HG02852 (cell line): Measurements from ENCODE around the gene BCL6B.
A peak's percentile ranks its signal among the peaks of the same experiment; 100 is the strongest.

Experiments
- ATAC-seq: cut with Tn5 transposase; IDR thresholded peaks from one replicate; pipeline ENCODE4 v1.9.1; 2021; ENCODE audit warnings: mild to moderate bottlenecking, moderate library complexity; ENCODE audit not compliant: unreplicated experiment

The BCL6B gene

DNA sequence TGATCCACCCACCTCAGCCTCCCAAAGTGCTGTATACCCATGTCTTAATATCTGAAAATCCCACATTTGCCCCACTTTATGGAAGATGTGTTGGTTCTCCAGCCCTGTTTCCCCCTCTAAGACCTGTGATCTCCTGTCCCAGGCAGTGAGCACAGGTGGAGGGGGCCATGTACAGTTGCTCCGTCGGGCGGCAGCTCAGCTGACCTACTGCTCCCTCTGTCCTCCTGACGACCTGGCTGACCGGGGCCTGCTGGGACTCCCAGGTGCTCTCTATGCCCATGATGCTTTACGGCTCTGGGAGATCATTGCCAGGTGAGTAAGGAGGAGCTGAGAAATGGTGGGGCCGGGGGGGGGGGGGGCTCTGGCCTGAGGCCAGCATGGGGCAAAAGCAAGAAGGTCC is 17.1 kb upstream of the BCL6B start:
- ATAC-seq: no peak

DNA sequence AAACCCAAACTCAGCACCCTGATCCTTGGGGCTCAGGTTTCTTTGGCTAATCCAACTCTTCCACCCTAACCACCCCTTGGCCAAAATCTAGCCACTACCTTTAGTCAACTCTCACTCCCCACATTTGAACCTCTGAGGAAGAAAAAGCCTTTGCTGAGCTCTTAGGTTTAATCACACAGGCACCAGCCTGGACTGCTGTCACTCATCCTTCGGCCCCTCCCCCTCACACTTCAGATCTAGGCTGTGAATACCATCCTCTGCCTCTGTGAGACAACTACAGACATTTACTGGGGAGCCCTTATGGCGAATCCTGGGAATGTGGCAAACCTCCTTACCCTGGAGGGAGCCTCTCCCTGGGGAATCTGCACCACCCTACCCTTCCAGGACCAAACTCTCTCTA is 15.7 kb upstream of the BCL6B start:
- no peak for ATAC-seq

DNA sequence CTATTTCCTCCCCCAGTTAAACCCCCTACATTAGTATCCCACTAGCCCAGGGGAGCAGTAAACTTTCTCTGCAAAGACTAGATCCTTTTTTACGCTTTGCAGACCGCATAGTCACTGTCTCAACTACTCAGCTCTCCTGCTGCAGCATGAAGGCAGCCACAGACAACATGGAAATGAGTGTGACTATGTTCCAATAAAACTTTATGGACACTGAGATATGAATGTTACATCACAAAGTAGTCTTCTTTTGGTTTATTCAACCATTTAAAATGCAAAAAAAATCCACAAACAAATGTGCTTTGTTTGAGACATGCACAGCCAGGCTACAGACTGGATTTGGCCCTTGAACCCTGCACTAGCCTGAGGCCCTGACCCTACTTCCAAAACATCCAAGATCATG is 12.3 kb upstream of the BCL6B start:
- no peak for ATAC-seq

DNA sequence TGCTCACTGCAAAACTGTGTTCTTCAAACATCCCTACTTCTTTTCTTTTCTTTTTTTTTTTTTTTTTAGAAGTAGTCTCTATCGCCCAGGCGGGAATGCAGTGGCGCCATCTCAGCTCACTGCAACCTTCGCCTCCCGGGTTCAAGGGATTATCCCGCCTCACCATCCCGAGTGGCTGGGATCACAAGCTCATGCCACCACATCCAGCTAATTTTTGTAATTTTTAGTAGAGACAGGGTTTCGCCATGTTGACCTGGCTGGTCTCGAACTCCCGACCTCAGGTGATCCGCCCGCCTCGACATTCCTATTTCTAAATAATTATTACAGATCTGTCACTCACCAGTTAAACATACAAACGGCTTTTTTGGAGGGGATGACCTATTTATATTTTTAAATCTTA is 11.4 kb upstream of the BCL6B start:
- ATAC-seq: no peak

DNA sequence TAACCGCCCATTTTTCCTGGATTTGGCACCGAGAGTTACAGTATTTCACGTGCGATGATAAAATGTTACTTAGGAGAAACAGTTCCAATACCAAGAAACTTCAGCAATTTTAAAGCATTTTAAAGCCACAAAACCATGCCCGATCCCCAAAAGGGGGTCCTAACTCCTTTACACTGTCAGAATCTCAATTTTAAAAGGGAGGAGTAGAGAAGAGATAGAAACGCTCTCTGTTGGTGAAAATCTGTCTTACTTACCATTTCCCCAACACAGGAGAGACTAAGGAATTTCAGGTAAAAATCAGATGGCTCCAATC is 11.0 kb upstream of the BCL6B start:
- no peak for ATAC-seq

DNA sequence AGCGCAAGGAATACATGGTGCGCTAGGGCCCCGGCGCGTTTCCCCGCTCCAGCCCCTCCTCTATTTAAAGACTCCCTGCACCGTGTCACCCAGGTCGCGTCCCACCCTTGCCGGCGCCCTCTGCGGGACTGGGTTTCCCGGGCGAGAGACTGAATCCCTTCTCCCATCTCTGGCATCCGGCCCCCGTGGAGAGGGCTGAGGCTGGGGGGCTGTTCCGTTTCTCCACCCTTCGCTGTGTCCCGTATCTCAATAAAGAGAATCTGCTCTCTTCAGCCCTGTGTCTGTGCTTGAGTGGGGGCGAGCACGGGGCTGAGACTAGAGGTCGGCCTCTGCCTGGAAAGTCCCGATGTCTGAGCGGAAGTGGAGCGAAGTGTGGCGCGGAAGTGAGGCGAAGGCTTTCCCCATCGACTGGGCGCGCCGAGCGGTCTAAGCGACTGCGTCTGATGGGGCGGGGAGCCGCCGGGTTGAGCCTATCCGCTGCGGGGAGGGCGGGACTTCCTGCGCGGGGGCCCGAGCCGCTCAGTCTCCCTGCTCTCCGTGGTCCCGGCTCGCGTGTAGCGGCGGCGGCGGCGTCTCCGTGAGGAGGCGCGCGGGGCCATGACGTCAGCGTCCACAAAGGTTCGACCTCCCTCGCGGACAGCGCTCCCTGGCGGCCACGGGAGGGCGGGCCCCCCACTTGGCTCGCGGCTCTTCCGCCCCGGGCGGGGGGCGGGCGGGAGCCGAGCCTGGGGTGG is 8.4 kb upstream of the BCL6B start:
- ATAC-seq: peak; percentile 82

DNA sequence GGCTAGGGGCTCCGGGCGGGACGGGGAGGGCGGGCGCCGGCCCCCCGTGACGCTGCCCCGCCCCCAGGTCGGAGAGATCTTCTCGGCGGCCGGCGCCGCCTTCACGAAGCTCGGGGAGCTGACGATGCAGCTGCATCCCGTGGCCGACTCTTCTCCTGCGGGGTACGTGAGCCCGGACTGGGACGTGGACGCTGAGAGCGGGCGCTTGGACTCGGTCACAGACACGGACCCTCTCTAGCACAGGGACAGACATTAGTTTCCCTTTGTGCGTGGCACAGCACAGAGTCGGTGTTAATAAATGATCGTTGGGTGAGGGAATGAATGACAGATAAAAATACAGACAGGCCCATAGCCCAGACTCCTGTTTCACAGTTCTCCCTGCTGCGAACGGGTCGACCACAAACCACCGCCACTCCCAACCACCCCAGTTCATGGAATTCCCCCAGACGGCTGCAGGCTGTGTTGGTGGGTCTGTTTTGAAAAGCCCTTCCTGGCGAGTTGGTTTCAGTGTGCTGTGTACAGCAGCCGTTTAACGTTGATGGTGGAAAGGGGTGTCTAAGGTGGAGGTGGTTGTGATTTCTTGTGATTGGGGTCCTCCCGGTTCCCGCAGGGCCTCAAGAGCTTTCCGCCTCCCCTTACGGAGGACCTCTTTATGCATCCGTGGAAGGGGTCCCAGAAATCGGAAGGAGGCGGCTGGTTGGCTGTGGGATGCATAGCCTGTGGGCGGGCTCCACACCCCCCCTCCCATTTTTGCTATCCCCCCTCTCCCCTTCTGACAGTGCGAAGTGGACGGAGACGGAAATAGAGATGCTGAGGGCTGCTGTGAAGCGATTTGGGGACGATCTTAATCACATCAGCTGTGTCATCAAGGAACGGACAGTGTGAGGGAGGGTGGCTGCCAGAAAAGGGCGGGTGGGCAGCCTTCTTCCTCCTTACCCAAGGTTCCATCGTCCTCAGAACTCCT is 7.6 kb upstream of the BCL6B start:
- peak; percentile 25 for ATAC-seq

DNA sequence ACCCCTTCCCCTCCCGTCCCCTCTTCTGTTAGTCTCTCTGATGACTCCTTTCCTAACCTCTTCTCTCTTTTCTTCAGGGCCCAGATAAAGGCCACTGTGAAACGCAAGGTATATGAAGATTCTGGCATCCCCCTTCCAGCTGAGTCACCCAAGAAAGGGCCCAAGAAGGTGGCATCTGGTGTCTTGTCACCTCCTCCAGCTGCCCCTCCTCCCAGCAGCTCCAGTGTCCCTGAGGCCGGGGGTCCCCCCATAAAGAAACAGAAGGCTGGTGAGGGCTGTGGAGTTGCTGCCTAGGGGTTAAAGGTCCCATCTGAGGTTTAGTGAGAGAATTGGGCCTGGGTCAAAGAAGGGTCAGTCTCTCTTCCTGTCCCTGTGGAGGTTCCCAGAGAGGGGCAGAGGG is 6.4 kb upstream of the BCL6B start:
- ATAC-seq: no peak

DNA sequence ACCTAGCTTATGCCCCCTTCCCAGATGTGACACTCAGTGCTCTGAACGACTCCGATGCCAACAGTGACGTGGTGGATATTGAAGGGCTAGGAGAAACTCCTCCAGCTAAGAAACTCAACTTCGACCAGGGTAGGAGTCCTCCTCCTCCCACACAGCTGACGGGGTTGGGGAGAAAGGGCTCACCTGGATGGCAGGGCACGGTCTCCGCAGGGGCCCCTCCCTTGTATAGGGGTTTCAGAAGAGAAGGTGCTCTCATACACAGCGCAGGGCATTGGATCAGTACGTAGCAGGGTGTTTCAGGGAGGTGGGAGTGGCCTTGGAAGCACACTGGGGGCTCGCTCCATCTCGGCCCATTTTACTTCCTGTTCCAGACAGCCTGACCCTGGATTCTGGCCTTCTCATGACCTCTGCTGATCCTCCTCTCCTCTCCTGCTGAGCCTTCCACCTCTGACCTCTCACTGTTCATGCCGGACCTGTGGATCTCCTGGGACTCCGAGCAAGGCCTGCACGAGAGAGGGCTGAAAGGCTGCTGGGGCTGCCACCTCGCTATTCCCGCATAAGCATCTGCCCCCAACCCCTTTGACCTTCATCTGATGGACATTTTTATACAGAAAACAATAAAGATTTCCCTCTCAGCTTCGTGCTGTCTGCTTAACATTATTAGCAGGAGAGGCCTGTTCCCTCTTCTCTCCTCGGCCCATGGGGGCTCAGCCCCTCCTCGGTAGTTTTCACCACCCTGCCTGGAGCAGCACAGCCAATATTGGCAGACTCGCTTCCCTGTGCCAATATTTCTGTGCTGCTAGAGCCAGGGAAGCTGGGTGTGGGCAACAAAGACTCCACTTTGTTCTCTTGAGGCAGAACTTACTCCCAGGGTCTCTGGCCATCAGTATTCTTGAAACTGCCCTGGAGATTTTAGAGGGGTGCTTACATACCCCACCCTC is 5.7 kb upstream of the BCL6B start:
- ATAC-seq: no peak

DNA sequence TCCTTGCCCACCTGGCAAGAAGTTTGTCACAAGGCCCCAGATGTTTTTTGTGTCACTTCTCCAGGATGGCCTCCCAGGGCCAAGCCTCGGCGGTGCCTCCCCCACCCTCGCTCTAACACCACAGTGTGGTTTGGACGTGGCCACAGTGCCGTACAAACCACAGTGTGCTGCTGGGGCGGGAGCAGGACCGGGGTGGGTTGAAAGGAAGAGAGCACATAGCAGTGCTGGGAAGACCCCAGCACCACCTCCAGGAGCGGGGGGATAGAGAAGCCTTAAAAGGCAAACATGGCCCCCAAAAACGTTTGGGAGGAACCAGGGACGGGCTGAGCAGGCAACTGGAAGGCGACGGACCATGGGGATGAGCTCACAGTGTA is 5.0 kb upstream of the BCL6B start:
- ATAC-seq: no peak

DNA sequence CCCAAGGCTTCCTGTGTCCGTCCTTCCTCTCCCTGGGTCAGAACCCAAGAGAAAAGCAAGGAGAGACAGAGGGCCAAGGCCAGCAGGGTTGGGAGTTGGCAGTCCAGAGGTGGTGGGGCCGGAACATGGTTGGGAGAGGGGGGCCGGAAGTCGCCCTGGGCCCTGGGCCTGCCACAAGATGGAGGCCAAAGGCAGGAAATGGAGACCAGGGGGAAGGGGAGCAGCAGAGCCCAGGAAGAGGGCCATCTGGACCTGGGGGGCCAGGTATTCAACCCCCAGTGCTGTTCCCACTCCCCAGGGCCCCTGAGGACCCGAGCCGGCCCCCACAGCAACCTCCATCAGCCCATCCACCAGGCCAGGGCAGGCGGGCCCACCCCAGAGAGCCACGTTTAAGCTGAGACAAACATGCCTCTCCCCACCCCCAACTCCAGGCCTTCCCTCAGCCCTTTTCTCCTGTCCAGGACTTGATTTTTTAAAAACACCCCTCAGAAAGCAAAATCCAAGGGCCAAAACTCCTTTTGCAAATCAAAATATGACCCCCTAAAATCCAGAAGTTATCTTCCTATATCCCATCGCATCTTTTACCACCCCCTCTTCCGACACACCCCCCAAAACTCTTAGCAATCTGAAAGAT is 4.4 kb upstream of the BCL6B start:
- ATAC-seq: no peak

DNA sequence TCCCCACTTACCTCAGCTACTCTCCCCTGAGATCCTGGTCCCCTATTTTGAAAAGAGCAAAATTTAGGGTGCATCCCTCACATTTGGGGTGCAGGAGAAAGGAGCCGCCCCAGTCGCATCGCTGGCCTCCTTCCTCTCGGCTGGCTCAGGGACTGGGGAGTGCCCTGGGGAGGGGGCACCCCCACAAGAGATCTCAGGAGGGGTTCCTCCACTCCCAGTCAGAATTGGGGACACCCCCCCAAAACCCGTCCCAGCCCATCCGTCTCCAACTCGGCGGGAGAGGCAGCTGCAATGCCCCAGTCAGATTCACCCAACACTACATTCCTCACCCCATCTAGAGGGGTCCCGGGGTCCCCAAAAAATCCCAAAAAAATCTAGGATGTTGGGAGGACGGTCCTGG is 3.5 kb upstream of the BCL6B start:
- ATAC-seq: no peak

DNA sequence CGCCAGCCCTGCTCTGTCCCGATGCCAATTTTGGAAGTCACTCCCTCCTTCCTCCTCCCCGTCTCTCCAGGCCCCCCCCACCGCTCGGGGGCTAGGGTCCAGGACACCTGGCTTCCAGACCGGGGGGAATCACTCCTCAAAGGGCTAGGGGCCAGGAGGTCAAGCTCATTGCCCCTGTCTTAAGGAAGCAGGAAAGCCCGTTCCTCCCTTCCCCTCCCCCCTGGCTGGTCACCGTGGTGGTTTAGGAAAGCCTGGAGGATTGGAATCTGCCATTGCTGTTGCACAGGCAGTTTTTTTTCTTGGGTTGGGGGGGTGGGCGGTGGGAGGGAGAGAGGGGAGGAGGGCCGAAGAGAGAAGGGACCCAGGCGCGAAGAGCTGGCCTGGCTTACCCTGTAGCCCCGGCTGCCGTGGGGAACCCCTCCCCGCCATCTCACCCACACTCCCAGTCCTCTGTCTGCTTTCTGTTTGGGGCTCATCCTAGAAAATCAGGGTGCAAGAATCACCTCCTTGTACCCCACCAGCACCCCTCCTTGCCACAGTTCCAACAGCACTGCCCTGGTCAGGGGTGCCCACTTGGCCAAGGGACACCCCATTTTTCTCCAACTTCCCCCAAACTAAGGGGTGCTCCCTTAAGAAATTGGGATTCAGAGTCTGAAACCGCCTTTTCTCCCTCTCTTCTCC is 2.9 kb upstream of the BCL6B start:
- ATAC-seq: no peak

DNA sequence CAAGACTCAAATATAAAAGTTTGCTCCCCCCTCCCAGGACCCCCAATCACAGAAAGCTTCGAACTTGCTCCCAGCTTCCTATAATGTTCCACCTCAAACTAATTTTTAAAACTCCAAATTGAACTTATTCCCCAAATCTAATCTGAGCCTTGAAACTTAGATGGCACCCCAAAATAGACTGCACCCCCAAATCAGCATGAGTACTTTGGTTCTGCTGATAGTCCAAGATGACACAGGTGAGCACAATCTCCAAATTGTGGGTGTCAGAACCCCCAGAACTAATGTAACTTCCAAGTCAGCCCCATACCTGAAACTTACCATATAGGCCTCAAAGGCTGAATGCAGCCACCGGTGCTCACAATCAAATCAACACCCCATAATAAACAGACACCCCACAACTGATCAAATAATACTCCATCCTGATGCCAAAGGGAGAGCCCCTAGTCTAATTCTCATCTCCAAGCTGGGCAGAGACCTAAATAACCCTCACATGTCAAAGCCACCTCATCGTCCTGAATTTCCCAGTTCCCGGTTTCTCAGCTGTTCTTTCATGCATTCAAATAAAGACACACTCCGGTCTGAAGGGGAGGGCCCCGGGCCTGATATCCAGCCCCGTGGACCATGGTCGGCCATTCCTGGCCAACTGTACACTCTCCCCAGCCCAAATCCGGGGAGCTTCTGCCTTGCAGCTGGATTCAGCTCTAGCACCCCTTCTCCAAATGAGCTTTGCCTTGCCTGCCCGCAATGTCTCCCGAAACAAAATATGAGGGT is 1.8 kb upstream of the BCL6B start:
- no peak for ATAC-seq

DNA sequence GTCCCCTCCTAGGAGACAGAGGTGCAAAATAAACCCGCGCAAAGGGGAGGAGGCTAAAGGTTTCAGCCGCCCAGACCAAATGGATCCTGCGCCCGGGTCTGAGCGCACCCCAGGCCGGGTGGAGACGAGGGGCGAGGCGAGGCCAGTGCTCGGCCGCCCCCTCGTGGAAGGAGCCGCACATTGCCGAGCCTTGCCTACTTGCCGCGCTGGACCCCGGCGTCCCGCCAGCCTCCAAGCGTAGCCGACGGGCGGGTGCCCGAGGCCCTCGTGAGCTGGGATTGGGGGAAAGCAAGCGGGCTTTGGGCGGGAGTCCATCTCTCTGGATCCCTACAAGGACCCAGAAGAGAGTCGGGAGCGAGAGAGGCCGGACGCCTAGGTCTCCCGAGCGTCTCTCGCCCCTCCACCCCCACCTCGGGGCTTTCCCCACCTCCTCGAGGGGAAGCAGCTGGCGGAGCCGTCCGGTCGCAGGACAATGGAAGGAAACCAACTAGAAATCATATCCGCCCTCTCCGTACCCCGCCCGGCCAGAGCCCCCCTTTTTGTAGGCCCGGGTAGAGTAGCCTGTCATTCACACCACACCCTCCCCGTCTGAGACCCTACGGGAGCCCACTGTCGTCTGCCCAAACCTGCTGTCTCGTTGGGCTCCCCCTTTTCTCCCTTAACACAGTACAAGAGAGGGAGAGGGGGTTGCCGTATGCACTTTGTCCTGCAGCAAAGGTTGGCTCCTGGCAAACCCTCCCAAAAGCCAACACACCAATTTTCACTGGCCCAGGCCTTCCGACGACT is 664 bp upstream of the BCL6B start:
- peak; percentile 63 for ATAC-seq

DNA sequence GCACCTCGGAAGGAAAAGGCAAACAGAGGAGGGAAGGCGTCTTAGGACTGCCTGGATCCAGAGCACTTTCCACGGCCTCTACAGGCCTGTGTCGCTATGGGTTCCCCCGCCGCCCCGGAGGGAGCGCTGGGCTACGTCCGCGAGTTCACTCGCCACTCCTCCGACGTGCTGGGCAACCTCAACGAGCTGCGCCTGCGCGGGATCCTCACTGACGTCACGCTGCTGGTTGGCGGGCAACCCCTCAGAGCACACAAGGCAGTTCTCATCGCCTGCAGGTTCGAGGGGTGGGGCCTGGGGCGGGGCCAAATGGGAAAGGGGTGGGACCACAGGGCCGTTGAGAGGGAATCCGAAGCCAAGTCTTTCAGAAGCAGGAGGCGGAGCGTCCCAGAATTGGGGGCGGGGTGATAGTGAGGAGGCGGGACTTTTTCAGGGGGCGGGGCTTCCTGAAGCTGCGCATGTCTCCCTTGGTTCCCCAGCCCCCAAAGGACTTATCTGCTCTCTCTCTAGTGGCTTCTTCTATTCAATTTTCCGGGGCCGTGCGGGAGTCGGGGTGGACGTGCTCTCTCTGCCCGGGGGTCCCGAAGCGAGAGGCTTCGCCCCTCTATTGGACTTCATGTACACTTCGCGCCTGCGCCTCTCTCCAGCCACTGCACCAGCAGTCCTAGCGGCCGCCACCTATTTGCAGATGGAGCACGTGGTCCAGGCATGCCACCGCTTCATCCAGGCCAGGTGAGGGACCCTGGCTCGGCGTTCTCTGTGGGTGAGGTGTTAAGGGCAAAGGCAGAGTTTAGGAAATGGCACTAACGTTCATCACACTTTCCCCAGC is 939 bp downstream of the BCL6B start:
- ATAC-seq: no peak

DNA sequence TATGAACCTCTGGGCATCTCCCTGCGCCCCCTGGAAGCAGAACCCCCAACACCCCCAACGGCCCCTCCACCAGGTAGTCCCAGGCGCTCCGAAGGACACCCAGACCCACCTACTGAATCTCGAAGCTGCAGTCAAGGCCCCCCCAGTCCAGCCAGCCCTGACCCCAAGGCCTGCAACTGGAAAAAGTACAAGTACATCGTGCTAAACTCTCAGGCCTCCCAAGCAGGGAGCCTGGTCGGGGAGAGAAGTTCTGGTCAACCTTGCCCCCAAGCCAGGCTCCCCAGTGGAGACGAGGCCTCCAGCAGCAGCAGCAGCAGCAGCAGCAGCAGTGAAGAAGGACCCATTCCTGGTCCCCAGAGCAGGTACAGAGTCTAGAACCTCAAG is 1.5 kb downstream of the BCL6B start:
- no peak for ATAC-seq

DNA sequence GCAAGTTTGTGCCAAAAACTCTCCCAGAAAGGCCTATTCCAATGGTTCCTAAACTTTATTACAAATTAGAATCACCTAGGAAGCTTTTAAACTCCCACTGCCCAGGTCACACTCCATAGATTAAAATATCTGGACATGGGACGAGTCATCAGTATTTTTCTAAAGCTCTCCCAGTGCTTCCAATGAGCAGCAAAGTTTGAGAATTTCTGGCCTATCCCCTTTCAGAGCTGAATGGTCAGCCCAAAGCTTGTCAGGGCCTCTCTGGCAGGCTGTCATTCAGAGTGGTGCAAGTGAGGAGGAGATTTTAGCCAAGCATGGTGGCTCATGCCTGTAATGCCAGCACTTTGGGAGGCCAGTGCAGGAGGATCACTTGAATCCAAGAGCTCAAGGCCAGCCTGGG is 2.4 kb downstream of the BCL6B start:
- no peak for ATAC-seq
